H9 (cell line): ENCODE measurements around the gene EPHA3. TPM values are rescaled to one million over a fixed set of nuclear protein-coding genes. Genes with fewer than 3 reads are reported as not detected.

Source experiments
- DNase-seq: peaks from one replicate; pipeline ENCODE4 v3.0.0-alpha.2; 2017
- H2AFZ ChIP-seq: one replicate; pipeline ENCODE4 v1.6.1; 2013; ENCODE audit warnings: mild to moderate bottlenecking, low read length, control low read depth, moderate library complexity
- H2AK5ac ChIP-seq: 2 replicates; pipeline ENCODE4 v1.6.1; 2013; ENCODE audit warnings: low read length, control low read depth, mixed read lengths; ENCODE audit not compliant: insufficient read length
- H2BK120ac ChIP-seq: one replicate; pipeline ENCODE4 v1.6.1; 2013; ENCODE audit warnings: low read depth, mild to moderate bottlenecking, low read length, control low read depth, inconsistent platforms; ENCODE audit not compliant: poor library complexity, severe bottlenecking
- H2BK12ac ChIP-seq: 2 replicates; pipeline ENCODE4 v1.6.1; 2013; ENCODE audit warnings: low read length, control low read depth, mixed read lengths, low read depth; ENCODE audit not compliant: insufficient read length
- H2BK15ac ChIP-seq: 2 replicates; pipeline ENCODE4 v1.6.1; 2013; ENCODE audit warnings: low read depth, low read length, control low read depth
- H2BK20ac ChIP-seq: one replicate; pipeline ENCODE4 v1.6.1; 2013; ENCODE audit warnings: low read depth, mild to moderate bottlenecking, low read length, control low read depth, inconsistent platforms; ENCODE audit not compliant: poor library complexity, severe bottlenecking
- H2BK5ac ChIP-seq: 2 replicates; pipeline ENCODE4 v1.6.1; 2013; ENCODE audit warnings: low read length, control low read depth, mixed read lengths; ENCODE audit not compliant: insufficient read length
- H3K14ac ChIP-seq: 2 replicates; pipeline ENCODE4 v1.6.1; 2013; ENCODE audit warnings: low read length, control low read depth; ENCODE audit not compliant: insufficient read depth
- H3K18ac ChIP-seq: 2 replicates; pipeline ENCODE4 v1.6.1; 2013; ENCODE audit warnings: low read depth, mild to moderate bottlenecking, mixed read lengths, low read length, control low read depth; ENCODE audit not compliant: insufficient read length
- H3K23ac ChIP-seq: 2 replicates; pipeline ENCODE4 v1.6.1; 2013; ENCODE audit warnings: low read length, control low read depth, mixed read lengths, low read depth; ENCODE audit not compliant: insufficient read length
- H3K23me2 ChIP-seq: 2 replicates; pipeline ENCODE4 v1.6.1; 2013; ENCODE audit warnings: low read depth, mild to moderate bottlenecking, mixed read lengths, low read length, control low read depth; ENCODE audit not compliant: insufficient read length, poor library complexity, severe bottlenecking
- H3K27ac ChIP-seq: 2 replicates; pipeline ENCODE4 v1.5.1; 2013; ENCODE audit warnings: low read length, control low read depth, mixed read lengths, low read depth; ENCODE audit not compliant: insufficient read length
- H3K27me3 ChIP-seq: 2 replicates; pipeline ENCODE4 v1.6.1; 2013; ENCODE audit warnings: low read length, control low read depth, inconsistent platforms; ENCODE audit not compliant: insufficient read depth
- H3K4ac ChIP-seq: 2 replicates; pipeline ENCODE4 v1.6.1; 2013; ENCODE audit warnings: low read depth, mild to moderate bottlenecking, control low read depth, inconsistent platforms, low read length, moderate library complexity
- H3K4me1 ChIP-seq: 2 replicates; pipeline ENCODE4 v1.6.1; 2013; ENCODE audit warnings: low read length, control low read depth, inconsistent platforms; ENCODE audit not compliant: insufficient read depth
- H3K4me2 ChIP-seq: 2 replicates; pipeline ENCODE4 v1.6.1; 2013; ENCODE audit warnings: low read length, control low read depth, mixed read lengths; ENCODE audit not compliant: insufficient read length, insufficient read depth
- H3K56ac ChIP-seq: 2 replicates; pipeline ENCODE4 v1.6.1; 2013; ENCODE audit warnings: low read depth, mild to moderate bottlenecking, mixed read lengths, low read length, control low read depth; ENCODE audit not compliant: insufficient read length
- H3K79me1 ChIP-seq: 2 replicates; pipeline ENCODE4 v1.6.1; 2013; ENCODE audit warnings: low read depth, mild to moderate bottlenecking, moderate library complexity, low read length, control low read depth, inconsistent platforms; ENCODE audit not compliant: insufficient read depth, poor library complexity, severe bottlenecking
- H3K79me2 ChIP-seq: 2 replicates; pipeline ENCODE4 v1.6.1; 2013; ENCODE audit warnings: low read length, control low read depth, inconsistent platforms; ENCODE audit not compliant: insufficient read depth
- H3K9ac ChIP-seq: 2 replicates; pipeline ENCODE4 v1.6.1; 2013; ENCODE audit warnings: low read length, control low read depth, mixed read lengths; ENCODE audit not compliant: insufficient read length; ENCODE audit errors: extremely low read depth
- H3K9me3 ChIP-seq: one replicate; pipeline ENCODE4 v1.6.1; 2013; ENCODE audit warnings: low read depth, low read length, inconsistent platforms; ENCODE audit not compliant: control insufficient read depth
- H3T11ph ChIP-seq: one replicate; pipeline ENCODE4 v1.6.1; 2013; ENCODE audit warnings: mild to moderate bottlenecking, low read length, control low read depth, inconsistent platforms
- H4K20me1 ChIP-seq: one replicate; pipeline ENCODE4 v1.6.1; 2013; ENCODE audit not compliant: control insufficient read depth, insufficient read length, insufficient read depth
- H4K5ac ChIP-seq: 2 replicates; pipeline ENCODE4 v1.6.1; 2013; ENCODE audit warnings: low read depth, mild to moderate bottlenecking, mixed read lengths, low read length, control low read depth; ENCODE audit not compliant: insufficient read length
- H4K8ac ChIP-seq: replicated peaks from 2 replicates; pipeline ENCODE4 v1.6.1; 2013; ENCODE audit warnings: low read length, control low read depth, mixed read lengths, low read depth; ENCODE audit not compliant: insufficient read length
- H4K91ac ChIP-seq: 2 replicates; pipeline ENCODE4 v1.6.1; 2013; ENCODE audit warnings: low read depth, mild to moderate bottlenecking, moderate library complexity, mixed read lengths, low read length, control low read depth; ENCODE audit not compliant: insufficient read length
- H3K27ac Mint-ChIP-seq, 3 experiments: 2 replicates in 2 of 3; 3 replicates in 1 of 3; pipeline ENCODE4 v1.8.0; 2020 to 2021; ENCODE audit warnings: mixed read lengths in 3 of 3, mild to moderate bottlenecking in 1 of 3, moderate library complexity in 1 of 3
- H3K27me3 Mint-ChIP-seq: 2 replicates; pipeline ENCODE4 v1.8.0; 2021; ENCODE audit warnings: low read depth, mild to moderate bottlenecking, moderate library complexity, mixed read lengths
- H3K36me3 Mint-ChIP-seq, 3 experiments: 2 replicates in 2 of 3; 3 replicates in 1 of 3; pipeline ENCODE4 v1.8.0; 2020 to 2021; ENCODE audit warnings: low read depth in 3 of 3, mixed read lengths in 3 of 3; ENCODE audit not compliant: insufficient read depth in 1 of 3
- H3K4me1 Mint-ChIP-seq, 2 experiments: 2 replicates each; pipeline ENCODE4 v1.8.0; 2020; ENCODE audit warnings: mixed read lengths in 2 of 2
- H3K4me3 Mint-ChIP-seq, 2 experiments: 2 replicates in 1 of 2; 3 replicates in 1 of 2; pipeline ENCODE4 v1.8.0; 2020 to 2021; ENCODE audit warnings: mild to moderate bottlenecking in 2 of 2, mixed read lengths in 2 of 2, moderate library complexity in 1 of 2
- H3K9me3 Mint-ChIP-seq, 2 experiments: 2 replicates in 1 of 2; 3 replicates in 1 of 2; pipeline ENCODE4 v1.8.0; 2020; ENCODE audit warnings: mild to moderate bottlenecking in 2 of 2, mixed read lengths in 2 of 2, moderate library complexity in 1 of 2
- CTCF ChIP-seq: fragments of 200-600 bp; sonication (generic); conservative IDR thresholded peaks from 3 replicates; pipeline ENCODE4 v1.8.0; 2021; ENCODE audit warnings: antibody characterized with exemption, mild to moderate bottlenecking
- total RNA-seq: library from RNA; stranded (reverse); gene quantifications from 2 replicates; pipeline ENCODE4 v1.2.1, GENCODE V29; 2021

The EPHA3 gene
- total RNA-seq, 1 experiment from 2014 or later: 0.66 TPM

- Histone ChIP-seq H4K91ac (no peak overlapping the region), H2AK5ac (no peak overlapping the region), H3K56ac (no peak overlapping the region), H2BK12ac (no peak overlapping the region), H3K23me2 (no peaks in the 10 kb centered on the region), H2BK20ac (no peak overlapping the region), H3K14ac (no peak overlapping the region), H2BK120ac (no peak overlapping the region), H3K4ac (no peak overlapping the region), H2BK15ac (no peak overlapping the region), H3K23ac (no peak overlapping the region), H3K9me3 (no peaks in the 10 kb centered on the region), H4K8ac (no peak overlapping the region), H3K4me1 (no peaks in the 10 kb centered on the region), H3T11ph (no peak overlapping the region), H3K27ac (no peak overlapping the region), H3K4me2 (no peak overlapping the region), H3K79me1 (no peaks in the 10 kb centered on the region), H2AFZ (no peak overlapping the region), H2BK5ac (no peak overlapping the region), H3K18ac (no peak overlapping the region), H3K9ac (no peak overlapping the region), H3K79me2 (no peaks in the 10 kb centered on the region), H3K27me3 (no peaks in the 10 kb centered on the region), H4K20me1 (no peaks in the 10 kb centered on the region), H4K5ac (no peak overlapping the region)
- TF ChIP-seq CTCF: no peak
- Mint-ChIP-seq H3K4me1 (peaks cover 10 to 11% of the 10 kb centered on the region in 2 experiments; a peak in 3 of 4 replicates), H3K9me3 (peaks cover 6 to 7% of the 10 kb centered on the region in 2 experiments), H3K4me3 (no peak overlapping the region), H3K27ac (no peak overlapping the region), H3K36me3 (peaks cover 3 to 7% (median 5%) of the 10 kb centered on the region in 3 experiments; a peak in 6 of 7 replicates), H3K27me3 (no peaks in the 10 kb centered on the region)
- no peak for DNase-seq
These were observed 256.9 kb downstream of the EPHA3 start for GRCh38 chr3:89364314-89364713.
